AG04450 (cell line): Measurements from ENCODE around the gene VTA1. TPM values are rescaled to one million over a fixed set of nuclear protein-coding genes. Genes with fewer than 3 reads are reported as not detected.

Source experiments
- CTCF ChIA-PET: fragments of 300-600, 350-600 bp; formaldehyde crosslinking; extraction: SDS; loops from one replicate; lab custom pipeline; 2022; ENCODE audit warnings: antibody characterized with exemption, inconsistent platforms; lab: Charles Lee
- POLR2A ChIA-PET: fragments of 350-600 bp; formaldehyde crosslinking; extraction: SDS; loops from one replicate; lab custom pipeline; 2021; ENCODE audit warnings: antibody characterized with exemption, inconsistent platforms; lab: Yijun Ruan, JAX
- DNase-seq: peaks from one replicate; pipeline ENCODE4 v3.0.0-alpha.2; 2011; ENCODE audit warnings: low read depth, low spot score
- H3K27ac ChIP-seq: one replicate; pipeline ENCODE4 v1.5.1; 2012; ENCODE audit warnings: low read depth, low read length, control low read depth
- H3K27me3 ChIP-seq: one replicate; pipeline ENCODE4 v1.6.0; 2012; ENCODE audit warnings: low read length; ENCODE audit not compliant: control insufficient read depth, insufficient read depth
- H3K4me3 ChIP-seq: 2 replicates; pipeline ENCODE4 v1.5.1; 2011; ENCODE audit warnings: mild to moderate bottlenecking, low read depth, low read length, control low read depth
- H3K9me3 ChIP-seq: 2 replicates; pipeline ENCODE4 v1.5.1; 2012; ENCODE audit warnings: low read length; ENCODE audit not compliant: control insufficient read depth, insufficient read depth
- polyA plus RNA-seq: library from polyadenylated mRNA; depleted of rRNA; stranded (reverse); fragments of >200 nt; gene quantifications from 2 replicates; pipeline ENCODE4 v1.2.3, GENCODE V29; 2011
- TF ChIP-seq, protein P1 (sequence below): IDR thresholded peaks from 2 replicates; pipeline ENCODE4 v1.5.1; 2011; ENCODE audit warnings: low read depth, low read length, control low read depth, inconsistent platforms

VTA1 gene
- polyA plus RNA-seq, 1 experiment = 103 TPM

DNA sequence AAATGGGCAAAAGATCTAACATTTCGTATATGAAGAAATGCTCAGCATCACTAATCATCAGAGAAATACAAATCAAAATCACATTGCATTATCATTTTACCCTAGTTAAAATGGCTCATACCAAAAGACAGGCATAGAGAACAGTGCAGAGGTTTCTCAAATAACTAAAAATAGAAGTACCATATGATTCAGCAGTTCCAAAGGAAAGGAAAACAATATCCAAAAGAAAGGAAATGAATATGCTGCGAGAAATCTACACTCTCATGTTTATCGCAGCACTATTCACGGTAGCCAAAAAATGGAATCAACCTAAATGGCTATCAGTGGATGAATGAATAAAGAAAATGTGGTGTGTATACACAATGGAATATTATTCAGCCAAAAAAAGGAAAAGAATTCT is 63.5 kb downstream of the VTA1 start:
- ChIA-PET CTCF (no interaction called here), POLR2A (no interaction called here)
- no peak overlapping the region for H3K27ac ChIP-seq
- no peak overlapping the region for H3K4me3 ChIP-seq
- DNase-seq = no peak
- H3K9me3 ChIP-seq = peaks cover 7% of the 10 kb centered on the region
- H3K27me3 ChIP-seq = no peaks in the 10 kb centered on the region
- TF ChIP-seq, protein P1, sequence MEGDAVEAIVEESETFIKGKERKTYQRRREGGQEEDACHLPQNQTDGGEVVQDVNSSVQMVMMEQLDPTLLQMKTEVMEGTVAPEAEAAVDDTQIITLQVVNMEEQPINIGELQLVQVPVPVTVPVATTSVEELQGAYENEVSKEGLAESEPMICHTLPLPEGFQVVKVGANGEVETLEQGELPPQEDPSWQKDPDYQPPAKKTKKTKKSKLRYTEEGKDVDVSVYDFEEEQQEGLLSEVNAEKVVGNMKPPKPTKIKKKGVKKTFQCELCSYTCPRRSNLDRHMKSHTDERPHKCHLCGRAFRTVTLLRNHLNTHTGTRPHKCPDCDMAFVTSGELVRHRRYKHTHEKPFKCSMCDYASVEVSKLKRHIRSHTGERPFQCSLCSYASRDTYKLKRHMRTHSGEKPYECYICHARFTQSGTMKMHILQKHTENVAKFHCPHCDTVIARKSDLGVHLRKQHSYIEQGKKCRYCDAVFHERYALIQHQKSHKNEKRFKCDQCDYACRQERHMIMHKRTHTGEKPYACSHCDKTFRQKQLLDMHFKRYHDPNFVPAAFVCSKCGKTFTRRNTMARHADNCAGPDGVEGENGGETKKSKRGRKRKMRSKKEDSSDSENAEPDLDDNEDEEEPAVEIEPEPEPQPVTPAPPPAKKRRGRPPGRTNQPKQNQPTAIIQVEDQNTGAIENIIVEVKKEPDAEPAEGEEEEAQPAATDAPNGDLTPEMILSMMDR = no peak

DNA sequence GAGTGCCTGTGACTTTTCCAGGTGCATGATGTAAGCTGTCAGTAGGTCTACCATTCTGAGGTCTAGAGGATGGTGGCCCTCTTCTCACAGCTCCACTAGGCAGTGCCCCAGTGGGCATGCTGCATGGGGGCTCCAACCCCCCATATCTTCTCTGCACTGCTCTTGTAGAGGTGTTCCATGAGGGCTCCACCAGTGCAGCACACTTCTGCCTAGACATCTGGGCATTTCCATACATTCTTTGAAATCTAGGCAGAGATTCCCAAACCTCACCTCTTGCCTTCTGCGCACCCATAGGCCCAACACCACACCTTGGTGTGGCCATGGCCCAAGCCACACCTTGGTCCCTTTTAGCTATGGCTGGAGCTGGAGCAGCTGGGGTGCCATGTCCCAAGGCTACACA is 66.3 kb downstream of the VTA1 start:
- TF ChIP-seq, protein P1 = no peak

DNA sequence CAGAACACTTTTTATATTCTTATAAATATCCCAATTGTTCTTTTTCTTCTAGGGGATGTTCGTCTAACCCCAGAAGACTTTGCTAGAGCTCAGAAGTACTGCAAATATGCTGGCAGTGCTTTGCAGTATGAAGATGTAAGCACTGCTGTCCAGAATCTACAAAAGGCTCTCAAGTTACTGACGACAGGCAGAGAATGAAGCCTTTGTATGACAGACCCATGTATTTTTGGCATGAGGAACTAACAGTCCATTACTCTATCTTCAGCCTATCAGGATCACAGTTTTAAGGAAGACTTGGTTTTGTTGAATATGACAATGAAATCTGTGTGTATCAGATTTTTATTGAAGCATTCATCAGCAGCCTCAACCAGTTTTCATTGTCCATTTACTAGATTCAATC is 71.4 kb downstream of the VTA1 start:
- Histone ChIP-seq H3K9me3 (peaks cover 2% of the 10 kb centered on the region), H3K27ac (no peak overlapping the region), H3K27me3 (no peaks in the 10 kb centered on the region), H3K4me3 (no peak overlapping the region)
- ChIA-PET CTCF (interaction anchor here (0.9 to 3.5 kb wide), 2 partner anchors 11 to 71 kb away, joined by 3 to 29 read pairs; no protein-coding TSS in a partner anchor), POLR2A (no interaction called here)
- TF ChIP-seq, protein P1 = no peak
- no peak for DNase-seq

More for the DNA sequence above, 66.3 kb downstream of the VTA1 start:
- Histone ChIP-seq H3K4me3 (no peak overlapping the region), H3K9me3 (peaks cover 7% of the 10 kb centered on the region), H3K27ac (no peak overlapping the region), H3K27me3 (no peaks in the 10 kb centered on the region)
- POLR2A ChIA-PET = no interaction called here
- CTCF ChIA-PET = no interaction called here
- DNase-seq = no peak

DNA sequence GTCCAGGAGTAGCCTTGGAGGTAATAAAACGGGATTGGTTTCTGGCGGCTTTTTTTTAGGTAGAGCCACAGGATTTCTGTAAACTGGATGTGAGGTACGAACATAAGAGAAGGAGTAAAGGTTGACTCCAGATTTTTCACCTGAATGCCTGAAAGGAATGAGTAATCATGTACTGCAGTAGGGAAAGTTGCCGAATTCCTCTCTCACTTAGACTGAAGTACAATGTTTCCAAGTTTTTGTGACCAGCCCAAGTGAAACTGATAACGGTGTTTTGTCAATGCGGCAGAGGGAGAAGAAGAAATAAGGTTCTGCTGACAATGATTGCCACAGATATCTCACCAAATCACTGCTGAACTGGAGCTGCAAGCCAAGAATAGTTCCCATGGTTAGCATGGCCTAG is 75.0 kb downstream of the VTA1 start:
- CTCF ChIA-PET = interaction anchor here (1.2 to 1.7 kb wide), 2 partner anchors 10 to 14 kb away, joined by 5 to 6 read pairs; no protein-coding TSS in a partner anchor
- no peak overlapping the region for H3K4me3 ChIP-seq
- TF ChIP-seq, protein P1 = no peak
- POLR2A ChIA-PET = no interaction called here
- no peak overlapping the region for H3K27ac ChIP-seq
- no peaks in the 10 kb centered on the region for H3K27me3 ChIP-seq
- H3K9me3 ChIP-seq = no peaks in the 10 kb centered on the region
- no peak for DNase-seq

DNA sequence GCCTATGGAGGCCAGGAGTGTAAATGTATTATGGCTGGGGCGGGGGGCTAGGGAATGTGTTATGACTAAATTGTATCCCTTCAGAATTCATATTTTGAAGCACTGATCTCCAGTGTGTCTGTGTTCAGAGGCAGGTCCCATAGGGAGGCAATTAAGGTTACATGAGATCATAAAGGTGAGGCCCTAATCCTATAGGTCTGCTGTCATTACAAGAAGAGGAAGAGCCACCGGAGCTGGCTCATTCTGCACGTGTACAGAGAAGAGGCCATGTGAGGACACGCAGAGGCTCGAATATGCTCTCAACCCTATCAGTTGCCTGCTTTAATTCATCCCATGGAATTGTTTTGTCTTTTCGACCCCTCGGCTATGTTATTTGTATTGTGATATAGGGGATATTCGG is 76.9 kb downstream of the VTA1 start:
- Histone ChIP-seq H3K9me3 (no peaks in the 10 kb centered on the region), H3K27me3 (no peaks in the 10 kb centered on the region), H3K27ac (no peak overlapping the region), H3K4me3 (no peak overlapping the region)
- POLR2A ChIA-PET = no interaction called here
- DNase-seq = no peak
- CTCF ChIA-PET = no interaction called here
- TF ChIP-seq, protein P1 = no peak
